B cell (primary cell): ENCODE results near the gene STAG1. TPM values are rescaled to one million over a fixed set of nuclear protein-coding genes. Genes with fewer than 3 reads are reported as not detected.

Experiments
- ATAC-seq: fragments of 200-7000 bp; cut with Tn5 transposase; one replicate; pipeline ENCODE4 v1.10.0; 2021; ENCODE audit warnings: low read depth, mild to moderate bottlenecking, moderate number of reproducible peaks, moderate library complexity
- CTCF ChIA-PET: fragments of 350-600 bp; sonication (Branson Sonifier 250); formaldehyde crosslinking; loops from one replicate; lab custom pipeline; 2021; ENCODE audit warnings: antibody characterized with exemption, inconsistent platforms; lab: Charles Lee
- POLR2A ChIA-PET: fragments of 350-600 bp; sonication (Branson Sonifier 250); formaldehyde crosslinking; loops from one replicate; lab custom pipeline; 2021; ENCODE audit warnings: antibody characterized with exemption; lab: Charles Lee
- DNase-seq: peaks from one replicate; pipeline ENCODE4 v3.0.0; 2013
- H2AFZ ChIP-seq: 2 replicates; pipeline ENCODE4 v1.6.1; 2012; ENCODE audit warnings: mild to moderate bottlenecking, low read depth, low read length; ENCODE audit not compliant: insufficient read depth, poor library complexity, severe bottlenecking
- H3K27ac ChIP-seq, 2 donors: 1 replicate in 1 of 2; 2 replicates in 1 of 2; pipeline ENCODE4 v1.5.1; 2012 to 2013; ENCODE audit warnings: low read length in 2 of 2, mild to moderate bottlenecking in 2 of 2, moderate library complexity in 1 of 2
- H3K27me3 ChIP-seq, 4 experiments: fragments of 200-600 bp in 1 of 4; sonication (generic) in 1 of 4; replicated peaks in 1 of 4; 1 replicate in 2 of 4; 2 replicates in 2 of 4; pipeline versions ENCODE4 v1.6.1 to v1.7.0; 2013 to 2016; ENCODE audit warnings: low read length in 3 of 4, mild to moderate bottlenecking in 2 of 4, mixed read lengths in 1 of 4, moderate library complexity in 1 of 4; ENCODE audit not compliant: insufficient read depth in 4 of 4, control insufficient read depth in 3 of 4; ENCODE audit errors: control extremely low read depth in 1 of 4
- H3K36me3 ChIP-seq, 2 experiments: replicated peaks in 1 of 2; 1 replicate in 1 of 2; 2 replicates in 1 of 2; pipeline versions ENCODE4 v1.6.1 to v1.7.1; 2013; ENCODE audit warnings: low read length in 1 of 2; ENCODE audit not compliant: insufficient read depth in 2 of 2, control insufficient read depth in 1 of 2; ENCODE audit errors: control extremely low read depth in 1 of 2, extremely low read depth in 1 of 2
- H3K4me1 ChIP-seq, 2 donors: fragments of 200-600 bp in 1 of 2; sonication (generic) in 1 of 2; 1 replicate in 1 of 2; 2 replicates in 1 of 2; pipeline versions ENCODE4 v1.5.1 to v1.6.1; 2013 to 2017; ENCODE audit warnings: low read length in 2 of 2; ENCODE audit not compliant: control insufficient read depth in 2 of 2, insufficient read depth in 2 of 2
- H3K4me2 ChIP-seq: replicated peaks from 2 replicates; pipeline ENCODE3; 2012; ENCODE audit warnings: mild to moderate bottlenecking, low read depth, low read length; ENCODE audit not compliant: poor library complexity, severe bottlenecking
- H3K4me3 ChIP-seq, 5 experiments: fragments of 200-600 bp in 1 of 5; sonication (generic) in 1 of 5; 1 replicate in 3 of 5; 2 replicates in 2 of 5; pipeline versions ENCODE4 v1.5.1 to v1.7.0; 2011 to 2016; ENCODE audit warnings: low read length in 4 of 5, mild to moderate bottlenecking in 4 of 5, low read depth in 2 of 5, control low read depth in 1 of 5, moderate library complexity in 1 of 5; ENCODE audit not compliant: insufficient read depth in 1 of 5; ENCODE audit errors: control extremely low read depth in 1 of 5, extremely low read depth in 1 of 5
- H3K79me2 ChIP-seq: fragments of 200-600 bp; sonication (generic); one replicate; pipeline ENCODE4 v1.6.0; 2016; ENCODE audit warnings: low read length; ENCODE audit not compliant: control insufficient read depth, insufficient read depth
- H3K9ac ChIP-seq: fragments of 200-600 bp; sonication (generic); 2 replicates; pipeline ENCODE4 v1.6.1; 2017; ENCODE audit warnings: mild to moderate bottlenecking, low read length, moderate library complexity
- H3K9me3 ChIP-seq, 3 donors: one replicate each; pipeline versions ENCODE4 v1.6.1 to v1.7.1; 2013; ENCODE audit warnings: low read length in 2 of 3; ENCODE audit not compliant: control insufficient read depth in 2 of 3, insufficient read depth in 1 of 3; ENCODE audit errors: control extremely low read depth in 1 of 3
- H4K20me1 ChIP-seq: 2 replicates; pipeline ENCODE4 v1.6.0; 2012; ENCODE audit warnings: mild to moderate bottlenecking, low read length; ENCODE audit not compliant: insufficient read depth, control insufficient read depth, poor library complexity, severe bottlenecking
- H3K27ac Mint-ChIP-seq: one replicate; pipeline ENCODE4 v1.8.0; 2021; ENCODE audit warnings: mixed read lengths
- H3K27me3 Mint-ChIP-seq: one replicate; pipeline ENCODE4 v1.8.0; 2021; ENCODE audit warnings: mixed read lengths
- H3K4me1 Mint-ChIP-seq: one replicate; pipeline ENCODE4 v1.8.0; 2021; ENCODE audit warnings: mixed read lengths
- H3K4me3 Mint-ChIP-seq: one replicate; pipeline ENCODE4 v1.8.0; 2021; ENCODE audit warnings: mixed read lengths
- H3K9me3 Mint-ChIP-seq: one replicate; pipeline ENCODE4 v1.8.0; 2022; ENCODE audit warnings: mixed read lengths; ENCODE audit not compliant: insufficient read depth
- EZH2 ChIP-seq: IDR thresholded peaks from 2 replicates; pipeline ENCODE4 v1.6.1; 2012; ENCODE audit warnings: borderline replicate concordance, low read depth, mild to moderate bottlenecking, moderate library complexity, low read length; ENCODE audit not compliant: insufficient read depth, poor library complexity, severe bottlenecking
- WGBS: methylation state at CpG from one replicate; pipeline ENCODE4 v1.1.5; 2013; ENCODE audit warnings: missing lambda C conversion rate; ENCODE audit not compliant: insufficient coverage; 5-methylcytosine and 5-hydroxymethylcytosine counted together
- intact Hi-C: fragments of 100-400 bp; cut with micrococcal nuclease; formaldehyde crosslinking; loops from one replicate; pipeline ENCODE4 v1.10.0; 2022
- polyA plus RNA-seq: library from polyadenylated mRNA; depleted of rRNA; stranded (reverse); fragments of >200 nt; gene quantifications from 2 replicates; pipeline ENCODE4 v1.2.3, GENCODE V29; 2012
- total RNA-seq, 2 donors: library from RNA; stranded (reverse); fragments of 120-200 nt in 1 of 2; gene quantifications; 1 replicate in 1 of 2; 2 replicates in 1 of 2; pipeline versions ENCODE4 v1.2.3 to v1.2.4, GENCODE V29; 2013 to 2022
- TF ChIP-seq, protein P1 (sequence below): fragments of 200-600 bp; IDR thresholded peaks from one replicate; pipeline ENCODE4 v1.8.0; 2022; ENCODE audit warnings: antibody characterized with exemption, mild to moderate bottlenecking

The STAG1 gene
- total and polyA plus RNA-seq, 2 donors (not counting 1 experiment from before 2014, with no cell fraction given) = 9.2 to 77.0 TPM

DNA sequence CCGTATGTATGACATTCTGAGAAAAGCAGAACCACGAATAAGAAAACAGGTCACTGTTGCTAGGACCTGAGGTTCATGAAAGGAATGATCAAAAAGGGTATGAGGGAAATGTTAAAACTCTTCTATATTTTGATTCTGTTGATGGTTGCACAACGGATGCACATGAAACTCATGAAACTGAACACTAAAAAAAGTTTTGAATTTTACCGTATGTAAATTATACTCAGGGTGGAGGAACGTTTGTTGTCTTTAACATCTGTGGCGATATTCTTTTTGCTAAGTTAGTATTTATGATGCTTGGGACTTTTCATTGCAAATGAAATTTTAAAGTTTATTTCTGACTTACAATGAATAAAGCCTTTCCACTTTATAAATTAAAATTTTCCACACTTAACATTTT is 55.4 kb downstream of the STAG1 start:
- ATAC-seq = no peak
- no peak overlapping the region for H3K27ac Mint-ChIP-seq

DNA sequence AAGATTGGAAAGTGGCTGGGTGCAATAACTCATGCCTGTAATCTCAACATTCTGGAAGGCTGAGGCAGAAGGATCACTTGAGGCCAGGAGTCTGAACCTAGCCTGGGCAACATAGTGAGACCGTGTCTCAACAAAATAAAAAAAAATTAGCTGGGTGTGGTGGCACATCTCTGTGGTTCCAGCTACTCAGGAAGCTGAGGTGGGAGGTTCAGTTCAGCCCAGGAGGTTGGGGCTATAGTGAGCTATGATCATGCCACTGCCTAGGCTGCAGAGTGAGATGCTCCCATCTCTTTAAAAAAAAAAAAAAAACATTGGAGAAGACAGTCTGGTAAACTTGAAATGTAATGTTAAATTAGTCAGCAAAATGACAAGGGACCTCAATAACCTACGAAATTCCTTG is 57.9 kb downstream of the STAG1 start:
- H3K9ac ChIP-seq = no peak overlapping the region
- no peaks in the 10 kb centered on the region for H3K36me3 ChIP-seq
- no peak overlapping the region for H3K27ac ChIP-seq
- POLR2A ChIA-PET = no interaction called here
- H3K4me3 ChIP-seq = no peak overlapping the region
- ATAC-seq (no peak), DNase-seq (no peak)
- no peak overlapping the region for H2AFZ ChIP-seq
- peaks cover 33% of the 10 kb centered on the region for H4K20me1 ChIP-seq
- peaks cover 0 to 12% of the 10 kb centered on the region in 2 donors for H3K4me1 ChIP-seq
- no peak overlapping the region for H3K4me2 ChIP-seq
- H3K4me3 Mint-ChIP-seq = no peak overlapping the region
- no peaks in the 10 kb centered on the region for H3K27me3 ChIP-seq
- no peak for TF ChIP-seq EZH2
- TF ChIP-seq, protein P1, sequence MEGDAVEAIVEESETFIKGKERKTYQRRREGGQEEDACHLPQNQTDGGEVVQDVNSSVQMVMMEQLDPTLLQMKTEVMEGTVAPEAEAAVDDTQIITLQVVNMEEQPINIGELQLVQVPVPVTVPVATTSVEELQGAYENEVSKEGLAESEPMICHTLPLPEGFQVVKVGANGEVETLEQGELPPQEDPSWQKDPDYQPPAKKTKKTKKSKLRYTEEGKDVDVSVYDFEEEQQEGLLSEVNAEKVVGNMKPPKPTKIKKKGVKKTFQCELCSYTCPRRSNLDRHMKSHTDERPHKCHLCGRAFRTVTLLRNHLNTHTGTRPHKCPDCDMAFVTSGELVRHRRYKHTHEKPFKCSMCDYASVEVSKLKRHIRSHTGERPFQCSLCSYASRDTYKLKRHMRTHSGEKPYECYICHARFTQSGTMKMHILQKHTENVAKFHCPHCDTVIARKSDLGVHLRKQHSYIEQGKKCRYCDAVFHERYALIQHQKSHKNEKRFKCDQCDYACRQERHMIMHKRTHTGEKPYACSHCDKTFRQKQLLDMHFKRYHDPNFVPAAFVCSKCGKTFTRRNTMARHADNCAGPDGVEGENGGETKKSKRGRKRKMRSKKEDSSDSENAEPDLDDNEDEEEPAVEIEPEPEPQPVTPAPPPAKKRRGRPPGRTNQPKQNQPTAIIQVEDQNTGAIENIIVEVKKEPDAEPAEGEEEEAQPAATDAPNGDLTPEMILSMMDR = no peak
- H3K27ac Mint-ChIP-seq = no peak overlapping the region
- WGBS = 100% methylated on average over 2 of the region's 2 CpGs
- H3K4me1 Mint-ChIP-seq = peaks cover 33% of the 10 kb centered on the region
- intact Hi-C loops = no loop called here
- peaks cover 100% of the 10 kb centered on the region for H3K79me2 ChIP-seq
- no peaks in the 10 kb centered on the region for H3K27me3 Mint-ChIP-seq
- no peaks in the 10 kb centered on the region for H3K9me3 Mint-ChIP-seq
- CTCF ChIA-PET = interaction anchor here (0.7 kb wide), 1 partner anchor 13 kb away, joined by 3 read pairs; no protein-coding TSS in a partner anchor
- H3K9me3 ChIP-seq = peaks cover 0 to 40% (median 28%) of the 10 kb centered on the region in 3 donors

More for the DNA sequence above, 55.4 kb downstream of the STAG1 start:
- POLR2A ChIA-PET = no interaction called here
- CTCF ChIA-PET = no interaction called here
- Mint-ChIP-seq H3K4me3 (no peak overlapping the region), H3K9me3 (no peaks in the 10 kb centered on the region), H3K27me3 (no peaks in the 10 kb centered on the region), H3K4me1 (peaks cover 35% of the 10 kb centered on the region)
- no peak overlapping the region for H3K9ac ChIP-seq
- TF ChIP-seq, protein P1 = no peak
- no peak for TF ChIP-seq EZH2
- no peak overlapping the region for H2AFZ ChIP-seq
- peaks cover 0 to 40% (median 34%) of the 10 kb centered on the region in 3 donors for H3K9me3 ChIP-seq
- 94% methylated on average over 3 of the region's 6 CpGs for WGBS
- intact Hi-C loops = no loop called here
- H3K27ac ChIP-seq = no peak overlapping the region
- no peak overlapping the region for H3K4me2 ChIP-seq
- peaks cover 39% of the 10 kb centered on the region for H4K20me1 ChIP-seq
- no peak for DNase-seq
- H3K79me2 ChIP-seq = peaks cover 99% of the 10 kb centered on the region
- H3K4me1 ChIP-seq = peaks cover 0 to 12% of the 10 kb centered on the region in 2 donors
- no peaks in the 10 kb centered on the region for H3K36me3 ChIP-seq
- H3K27me3 ChIP-seq = no peaks in the 10 kb centered on the region
- H3K4me3 ChIP-seq = no peak overlapping the region
